A549 (cell line): Measurements from ENCODE around the gene ZNF750. TPM values are rescaled to one million over a fixed set of nuclear protein-coding genes. Genes with fewer than 3 reads are reported as not detected.
A peak's percentile ranks its signal among the peaks of the same experiment; 100 is the strongest.

Experiments
- ATAC-seq, 2 experiments: fragments of 200-7000 bp in 1 of 2; fragments of >200 bp in 1 of 2; cut with Nextera tagmentation in 1 of 2; cut with Tn5 transposase in 1 of 2; 3 replicates each; pipeline versions ENCODE4 v1.8.0 to v1.9.1; 2018 to 2020; ENCODE audit warnings: mild to moderate bottlenecking in 1 of 2, moderate library complexity in 1 of 2
- CTCF ChIA-PET: fragments of 300-600 bp; sonication (Branson Sonifier 250); formaldehyde crosslinking; extraction: SDS; loops from one replicate; lab custom pipeline; 2021; ENCODE audit warnings: antibody characterized with exemption, inconsistent platforms; lab: Yijun Ruan, JAX
- POLR2A ChIA-PET: fragments of 350-600 bp; formaldehyde crosslinking; extraction: SDS; loops from one replicate; lab custom pipeline; 2021; ENCODE audit warnings: antibody characterized with exemption, inconsistent platforms; lab: Yijun Ruan, JAX
- DNase-seq, 2 experiments: peaks; one replicate each; pipeline versions ENCODE4 v3.0.0 to v3.0.0-alpha.2; 2011 to 2016; ENCODE audit warnings: low read depth in 1 of 2, low spot score in 1 of 2
- FAIRE-seq: peaks from 2 replicates; lab custom pipeline; 2011; peaks lifted over from hg19 to GRCh38; lab: Jason Lieb, UNC
- H3K27ac ChIP-seq, 2 experiments: fragments of >200 bp; sonication (Bioruptor Twin); formaldehyde crosslinking; 3 replicates each; pipeline ENCODE4 v1.5.1; 2016 to 2017
- H3K4me1 ChIP-seq: fragments of >200 bp; sonication (Bioruptor Twin); formaldehyde crosslinking; 3 replicates; pipeline ENCODE4 v1.6.1; 2016
- H3K4me2 ChIP-seq: fragments of >200 bp; sonication (Bioruptor Twin); formaldehyde crosslinking; 3 replicates; pipeline ENCODE4 v1.6.1; 2016
- H3K4me3 ChIP-seq: fragments of >200 bp; sonication (Bioruptor Twin); formaldehyde crosslinking; 3 replicates; pipeline ENCODE4 v1.5.1; 2016
- H3K9me3 ChIP-seq: fragments of >200 bp; sonication (Bioruptor Twin); formaldehyde crosslinking; 3 replicates; pipeline ENCODE4 v1.6.1; 2016
- CBX8 ChIP-seq: fragments of 200-600 bp; sonication (generic); IDR thresholded peaks from 2 replicates; pipeline ENCODE4 v1.6.1; 2016
- CEBPB ChIP-seq, 2 experiments: fragments of >200 bp in 1 of 2; sonication (Bioruptor Twin) in 1 of 2; formaldehyde crosslinking in 1 of 2; IDR thresholded peaks; 2 replicates each; pipeline ENCODE4 v1.6.1; 2012 to 2016
- CHD2 ChIP-seq: fragments of 150-350 bp; IDR thresholded peaks from 2 replicates; pipeline ENCODE4 v1.6.1; 2014; ENCODE audit warnings: low read length; ENCODE audit not compliant: partially characterized antibody
- CHD4 ChIP-seq: fragments of 200-600 bp; sonication (generic); IDR thresholded peaks from 2 replicates; pipeline ENCODE4 v1.6.1; 2016; ENCODE audit warnings: antibody characterized with exemption, mild to moderate bottlenecking, borderline replicate concordance
- EHF ChIP-seq: fragments of 250-450 bp; sonication (Bioruptor Pico); IDR thresholded peaks from 2 replicates; pipeline ENCODE4 v1.5.0; 2020; ENCODE audit warnings: mild to moderate bottlenecking
- EP300 ChIP-seq, 2 experiments: fragments of >200 bp; sonication (Bioruptor Twin); formaldehyde crosslinking; IDR thresholded peaks; 2 replicates in 1 of 2; 3 replicates in 1 of 2; pipeline ENCODE4 v1.6.1; 2016 to 2017
- FOSB ChIP-seq: fragments of 250-450 bp; sonication (Bioruptor Pico); IDR thresholded peaks from 2 replicates; pipeline ENCODE4 v1.5.0; 2020; ENCODE audit warnings: mild to moderate bottlenecking, moderate library complexity
- FOSL2 ChIP-seq, 2 experiments: fragments of 450-650 bp in 1 of 2; fragments of >200 bp in 1 of 2; sonication (Bioruptor Twin) in 1 of 2; formaldehyde crosslinking; IDR thresholded peaks; 2 replicates each; pipeline versions ENCODE4 v1.5.0 to v1.6.1; 2016 to 2020; ENCODE audit warnings: mild to moderate bottlenecking in 1 of 2, moderate library complexity in 1 of 2
- HOXA7 ChIP-seq: fragments of 250-450 bp; sonication (Bioruptor Pico); IDR thresholded peaks from 2 replicates; pipeline ENCODE4 v1.5.0; 2020; ENCODE audit warnings: mild to moderate bottlenecking, moderate library complexity
- HOXB5 ChIP-seq: fragments of 250-450 bp; sonication (Bioruptor Pico); IDR thresholded peaks from 2 replicates; pipeline ENCODE4 v1.5.0; 2020; ENCODE audit warnings: mild to moderate bottlenecking, moderate library complexity
- JUNB ChIP-seq: fragments of >200 bp; sonication (Bioruptor Twin); formaldehyde crosslinking; IDR thresholded peaks from 2 replicates; pipeline ENCODE4 v1.6.1; 2016
- KDM1A ChIP-seq: fragments of 200-600 bp; sonication (generic); IDR thresholded peaks from 2 replicates; pipeline ENCODE4 v1.6.1; 2016; ENCODE audit warnings: low read depth, mild to moderate bottlenecking
- MAZ ChIP-seq: fragments of 150-350 bp; IDR thresholded peaks from 2 replicates; pipeline ENCODE4 v1.6.1; 2014; ENCODE audit warnings: antibody characterized with exemption, low read depth, low read length, borderline replicate concordance
- NPAS2 ChIP-seq: fragments of 250-450 bp; sonication (Bioruptor Pico); IDR thresholded peaks from 2 replicates; pipeline ENCODE4 v1.8.0; 2022; ENCODE audit warnings: mild to moderate bottlenecking, moderate library complexity, borderline replicate concordance
- PHF8 ChIP-seq: fragments of 200-600 bp; sonication (generic); IDR thresholded peaks from 2 replicates; pipeline ENCODE4 v1.6.1; 2016; ENCODE audit warnings: low read depth, mild to moderate bottlenecking, antibody characterized with exemption, moderate library complexity, borderline replicate concordance
- POLR2A ChIP-seq: IDR thresholded peaks from 2 replicates; pipeline ENCODE4 v1.6.1; 2012; ENCODE audit warnings: mild to moderate bottlenecking, low read length
- POLR2AphosphoS2 ChIP-seq: conservative IDR thresholded peaks from 2 replicates; pipeline ENCODE4 v1.6.1; 2012; ENCODE audit warnings: low read length, improper control_type of control experiment, inconsistent platforms
- RARB ChIP-seq: fragments of 250-450 bp; sonication (Bioruptor Pico); IDR thresholded peaks from 2 replicates; pipeline ENCODE4 v1.8.0; 2021; ENCODE audit warnings: mild to moderate bottlenecking, moderate library complexity
- RNF2 ChIP-seq: fragments of 200-600 bp; sonication (generic); IDR thresholded peaks from 2 replicates; pipeline ENCODE4 v1.6.1; 2016; ENCODE audit warnings: low read depth, mild to moderate bottlenecking, antibody characterized with exemption, moderate library complexity, borderline replicate concordance
- SREBF2 ChIP-seq: fragments of 450-650 bp; IDR thresholded peaks from 2 replicates; pipeline ENCODE4 v1.6.1; 2014; ENCODE audit warnings: mild to moderate bottlenecking, moderate library complexity
- TP53 ChIP-seq: fragments of 250-450 bp; sonication (Bioruptor Pico); IDR thresholded peaks from 2 replicates; pipeline ENCODE4 v1.5.0; 2021; ENCODE audit warnings: mild to moderate bottlenecking, moderate library complexity
- ZFP36 ChIP-seq: fragments of 450-650 bp; IDR thresholded peaks from 2 replicates; pipeline ENCODE4 v1.6.1; 2014; ENCODE audit warnings: borderline replicate concordance; ENCODE audit not compliant: partially characterized antibody
- ZNF302 ChIP-seq: fragments of 250-450 bp; sonication (Bioruptor Pico); IDR thresholded peaks from 2 replicates; pipeline ENCODE4 v1.9.0; 2021; ENCODE audit warnings: inconsistent platforms, mild to moderate bottlenecking, moderate library complexity
- WGBS: methylation state at CpG from one replicate; pipeline ENCODE4 v1.1.6; 2017; ENCODE audit errors: missing lambda C conversion rate; 5-methylcytosine and 5-hydroxymethylcytosine counted together
- polyA plus RNA-seq, 4 experiments: library from polyadenylated mRNA; depleted of rRNA in 3 of 4; stranded (reverse); fragments of >200 nt; fragmentation: RNase III in 1 of 4; extraction: RNeasy Plus Mini Kit Qiagen cat#74134 plus additional on column Dnase treatment in 1 of 4; gene quantifications; 2 replicates in 3 of 4; 3 replicates in 1 of 4; pipeline ENCODE4 v1.2.3, GENCODE V29; 2011 to 2017
- TF ChIP-seq, protein P1 (sequence below): fragments of >200 bp; sonication (Bioruptor Twin); formaldehyde crosslinking; IDR thresholded peaks from 3 replicates; pipeline ENCODE4 v1.6.1; 2016
- TF ChIP-seq, protein P2 (sequence below): fragments of 150-350 bp; IDR thresholded peaks from 2 replicates; pipeline ENCODE4 v1.6.1; 2014; ENCODE audit warnings: low read depth, mild to moderate bottlenecking, low read length
- TF ChIP-seq, protein P3 (sequence below): IDR thresholded peaks from 2 replicates; pipeline ENCODE4 v1.6.1; 2012
- TF ChIP-seq, protein P4 (sequence below): fragments of 250-450 bp; sonication (Bioruptor Pico); IDR thresholded peaks from 2 replicates; pipeline ENCODE4 v1.5.0; 2021; ENCODE audit warnings: mild to moderate bottlenecking, moderate library complexity, borderline replicate concordance
- TF ChIP-seq, protein P5 (sequence below): fragments of >200 bp; sonication (Bioruptor Twin); formaldehyde crosslinking; IDR thresholded peaks from 2 replicates; pipeline ENCODE4 v1.6.1; 2016

ZNF750 gene
- polyA plus RNA-seq, 2 of the 4 experiments (the other 2 are of a cell fraction), result not detected

DNA sequence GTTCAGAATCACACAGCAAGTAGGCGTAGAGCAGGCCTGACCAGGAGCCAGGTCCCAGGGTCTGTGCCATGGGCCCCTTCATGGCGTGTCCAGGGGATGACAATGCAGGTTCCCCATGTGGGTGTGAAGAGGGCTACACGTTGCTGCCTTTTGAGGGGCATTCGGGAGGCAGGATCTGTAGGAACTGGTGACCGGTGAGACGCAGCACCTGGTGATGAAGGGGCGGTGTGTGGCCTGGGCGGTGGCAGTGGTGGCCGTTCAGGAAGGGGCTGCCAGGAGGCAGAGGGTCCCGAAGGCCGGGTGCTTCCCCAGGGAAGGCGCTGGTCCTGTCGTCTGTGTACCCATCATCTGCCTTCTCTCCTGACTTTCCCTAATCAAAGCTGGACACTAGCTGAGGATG, 34.6 kb downstream of the ZNF750 start (continued):
- TF ChIP-seq SREBF2, result no peak

DNA sequence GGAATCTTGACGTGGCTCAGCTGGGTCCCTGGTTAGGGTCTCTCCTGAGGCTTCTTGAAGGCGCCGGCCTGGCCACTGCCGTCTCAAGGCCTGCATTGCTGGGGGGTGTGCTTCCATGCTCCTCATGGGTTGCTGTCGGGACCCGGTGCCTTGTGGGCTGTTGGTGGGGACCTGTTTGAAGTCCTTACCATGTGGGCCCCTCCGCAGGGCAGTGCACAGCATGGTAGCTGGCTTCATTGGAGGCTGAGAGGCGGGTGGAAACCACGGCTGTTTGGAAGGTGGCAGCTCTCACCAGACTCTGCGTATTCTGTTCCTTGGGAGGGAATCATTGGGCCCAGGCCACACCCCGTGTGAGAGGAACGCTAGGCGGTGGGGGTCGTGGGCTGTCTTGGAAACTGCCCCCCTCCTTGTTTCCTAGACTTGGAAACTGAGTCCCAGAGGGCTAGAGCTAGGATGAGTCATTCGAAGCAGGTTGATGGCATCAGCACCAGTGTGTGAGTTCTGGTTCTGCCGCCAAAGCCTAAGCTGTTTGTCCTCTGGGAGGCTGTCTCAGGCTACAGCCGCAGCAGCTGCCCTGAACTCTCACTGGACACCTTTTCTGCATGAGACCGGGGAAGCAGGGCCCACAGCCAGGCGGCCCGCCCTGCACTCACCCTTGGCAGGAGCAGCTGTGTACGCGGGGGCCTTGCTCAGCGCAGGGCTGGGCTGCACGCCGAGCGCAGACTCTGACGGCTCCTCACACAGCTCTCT, 35.2 kb downstream of the ZNF750 start:
- POLR2A ChIA-PET, result no interaction called here
- Histone ChIP-seq H3K4me3 (no peak overlapping the region), H3K27ac (no peak overlapping the region), H3K9me3 (no peaks in the 10 kb centered on the region), H3K4me2 (no peak overlapping the region), H3K4me1 (no peaks in the 10 kb centered on the region)
- ATAC-seq (no peak), DNase-seq (no peak), FAIRE-seq (no peak)
- CTCF ChIA-PET, result interaction anchor here (0.9 to 1.9 kb wide), 4 partner anchors 9 to 23 kb away, joined by 3 to 6 read pairs (median 4); no protein-coding TSS in a partner anchor
- no peak for TF ChIP-seq PHF8
- TF ChIP-seq FOSL2 (IDR thresholded peaks at IDR 0.05), result no peak
- TF ChIP-seq FOSL2 (CRISPR knock-in tag; IDR thresholded peaks at IDR 0.05), result 0 out of 2 replicates have a peak, but pooled peaks have one; percentile 9
- WGBS, result 93% methylated on average over 24 of the region's 27 CpGs

DNA sequence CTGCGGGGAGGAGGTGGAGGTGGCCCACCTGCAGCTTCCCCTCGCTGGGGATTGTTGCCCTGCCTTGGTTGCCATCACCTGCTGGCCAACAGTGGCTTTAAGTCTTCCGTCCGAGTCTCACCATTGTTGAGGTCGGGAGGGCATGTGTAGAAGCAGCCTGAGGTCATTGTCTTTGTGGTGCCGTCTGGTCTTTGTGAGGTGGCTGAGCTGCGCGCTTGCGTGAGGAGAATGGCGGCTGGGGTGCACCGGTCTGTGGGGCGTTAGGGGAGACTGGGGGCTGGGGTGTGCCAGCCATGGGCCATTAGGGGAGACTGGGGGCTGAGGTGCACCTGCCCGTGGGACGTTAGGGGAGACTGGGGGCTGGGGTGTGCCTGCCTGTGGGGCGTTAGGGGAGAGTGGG, 36.2 kb downstream of the ZNF750 start:
- Histone ChIP-seq H3K4me3 (no peak overlapping the region), H3K4me2 (no peak overlapping the region), H3K27ac (no peak overlapping the region), H3K4me1 (no peaks in the 10 kb centered on the region), H3K9me3 (no peaks in the 10 kb centered on the region)
- ChIA-PET POLR2A (no interaction called here), CTCF (no interaction called here)
- ATAC-seq, result no peak
- 83% methylated on average over 11 of the region's 15 CpGs for WGBS
- DNase-seq, result no peak
- TF ChIP-seq CEBPB (IDR thresholded peaks at IDR 0.05) (no peak), ZFP36 (no peak), HOXA7 (no peak), CHD2 (no peak), TP53 (no peak), POLR2AphosphoS2 (no peak), JUNB (no peak), EHF (CRISPR knock-in tag) (no peak), EP300 (IDR thresholded peaks at IDR 0.05) (no peak), KDM1A (no peak), RARB (no peak), RNF2 (no peak), ZNF302 (CRISPR knock-in tag) (no peak)
- TF ChIP-seq, protein P1, sequence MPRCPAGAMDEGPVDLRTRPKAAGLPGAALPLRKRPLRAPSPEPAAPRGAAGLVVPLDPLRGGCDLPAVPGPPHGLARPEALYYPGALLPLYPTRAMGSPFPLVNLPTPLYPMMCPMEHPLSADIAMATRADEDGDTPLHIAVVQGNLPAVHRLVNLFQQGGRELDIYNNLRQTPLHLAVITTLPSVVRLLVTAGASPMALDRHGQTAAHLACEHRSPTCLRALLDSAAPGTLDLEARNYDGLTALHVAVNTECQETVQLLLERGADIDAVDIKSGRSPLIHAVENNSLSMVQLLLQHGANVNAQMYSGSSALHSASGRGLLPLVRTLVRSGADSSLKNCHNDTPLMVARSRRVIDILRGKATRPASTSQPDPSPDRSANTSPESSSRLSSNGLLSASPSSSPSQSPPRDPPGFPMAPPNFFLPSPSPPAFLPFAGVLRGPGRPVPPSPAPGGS, result no peak
- FAIRE-seq, result no peak

DNA sequence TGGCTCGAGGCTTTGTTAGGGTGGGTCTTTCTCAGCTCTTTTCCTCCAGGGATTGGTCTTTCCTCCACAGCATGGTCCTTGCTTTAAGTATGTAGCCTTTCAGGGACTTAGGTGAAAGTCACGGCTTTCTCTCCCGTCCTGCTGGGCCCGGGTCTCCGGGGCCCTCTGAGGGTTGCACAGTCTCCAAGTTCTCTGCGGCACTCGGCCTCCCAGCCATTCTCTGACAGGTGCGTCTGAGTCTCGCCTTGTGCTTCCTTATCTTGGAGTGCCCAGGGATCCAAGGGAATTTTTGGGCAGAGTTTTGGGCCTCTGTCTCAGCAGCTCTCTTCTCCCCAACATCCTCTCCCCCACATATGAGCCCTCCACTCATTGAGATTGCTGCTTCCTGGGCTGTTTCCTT, 36.6 kb downstream of the ZNF750 start:
- H3K4me2 ChIP-seq, result no peak overlapping the region
- POLR2A ChIA-PET, result no interaction called here
- DNase-seq, result no peak
- ATAC-seq, result no peak
- CTCF ChIA-PET, result interaction anchor here (1.2 kb wide), 1 partner anchor 21 kb away, joined by 3 read pairs; no protein-coding TSS in a partner anchor
- H3K9me3 ChIP-seq, result no peaks in the 10 kb centered on the region
- no peak overlapping the region for H3K4me3 ChIP-seq
- FAIRE-seq, result no peak
- H3K27ac ChIP-seq, result no peak overlapping the region
- H3K4me1 ChIP-seq, result no peaks in the 10 kb centered on the region
- WGBS, result 90% methylated on average over 9 of the region's 9 CpGs
- TF ChIP-seq, protein P2, sequence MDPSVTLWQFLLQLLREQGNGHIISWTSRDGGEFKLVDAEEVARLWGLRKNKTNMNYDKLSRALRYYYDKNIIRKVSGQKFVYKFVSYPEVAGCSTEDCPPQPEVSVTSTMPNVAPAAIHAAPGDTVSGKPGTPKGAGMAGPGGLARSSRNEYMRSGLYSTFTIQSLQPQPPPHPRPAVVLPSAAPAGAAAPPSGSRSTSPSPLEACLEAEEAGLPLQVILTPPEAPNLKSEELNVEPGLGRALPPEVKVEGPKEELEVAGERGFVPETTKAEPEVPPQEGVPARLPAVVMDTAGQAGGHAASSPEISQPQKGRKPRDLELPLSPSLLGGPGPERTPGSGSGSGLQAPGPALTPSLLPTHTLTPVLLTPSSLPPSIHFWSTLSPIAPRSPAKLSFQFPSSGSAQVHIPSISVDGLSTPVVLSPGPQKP, result no peak
- TF ChIP-seq HOXA7 (no peak), CHD4 (no peak), NPAS2 (CRISPR knock-in tag) (no peak), CBX8 (no peak), FOSB (CRISPR knock-in tag) (no peak), ZNF302 (CRISPR knock-in tag) (no peak), MAZ (no peak), POLR2A (no peak), HOXB5 (CRISPR knock-in tag) (no peak)
- TF ChIP-seq, protein P3, sequence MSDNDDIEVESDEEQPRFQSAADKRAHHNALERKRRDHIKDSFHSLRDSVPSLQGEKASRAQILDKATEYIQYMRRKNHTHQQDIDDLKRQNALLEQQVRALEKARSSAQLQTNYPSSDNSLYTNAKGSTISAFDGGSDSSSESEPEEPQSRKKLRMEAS, result no peak
- TF ChIP-seq, protein P1, result no peak
- TF ChIP-seq, protein P4, sequence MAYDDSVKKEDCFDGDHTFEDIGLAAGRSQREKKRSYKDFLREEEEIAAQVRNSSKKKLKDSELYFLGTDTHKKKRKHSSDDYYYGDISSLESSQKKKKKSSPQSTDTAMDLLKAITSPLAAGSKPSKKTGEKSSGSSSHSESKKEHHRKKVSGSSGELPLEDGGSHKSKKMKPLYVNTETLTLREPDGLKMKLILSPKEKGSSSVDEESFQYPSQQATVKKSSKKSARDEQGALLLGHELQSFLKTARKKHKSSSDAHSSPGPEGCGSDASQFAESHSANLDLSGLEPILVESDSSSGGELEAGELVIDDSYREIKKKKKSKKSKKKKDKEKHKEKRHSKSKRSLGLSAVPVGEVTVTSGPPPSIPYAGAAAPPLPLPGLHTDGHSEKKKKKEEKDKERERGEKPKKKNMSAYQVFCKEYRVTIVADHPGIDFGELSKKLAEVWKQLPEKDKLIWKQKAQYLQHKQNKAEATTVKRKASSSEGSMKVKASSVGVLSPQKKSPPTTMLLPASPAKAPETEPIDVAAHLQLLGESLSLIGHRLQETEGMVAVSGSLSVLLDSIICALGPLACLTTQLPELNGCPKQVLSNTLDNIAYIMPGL (CRISPR knock-in tag), result no peak
- TF ChIP-seq, protein P5, sequence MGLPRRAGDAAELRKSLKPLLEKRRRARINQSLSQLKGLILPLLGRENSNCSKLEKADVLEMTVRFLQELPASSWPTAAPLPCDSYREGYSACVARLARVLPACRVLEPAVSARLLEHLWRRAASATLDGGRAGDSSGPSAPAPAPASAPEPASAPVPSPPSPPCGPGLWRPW, result no peak
